ENCODE measurements around the gene HABP4.

- TF ChIP-seq, protein P1, sequence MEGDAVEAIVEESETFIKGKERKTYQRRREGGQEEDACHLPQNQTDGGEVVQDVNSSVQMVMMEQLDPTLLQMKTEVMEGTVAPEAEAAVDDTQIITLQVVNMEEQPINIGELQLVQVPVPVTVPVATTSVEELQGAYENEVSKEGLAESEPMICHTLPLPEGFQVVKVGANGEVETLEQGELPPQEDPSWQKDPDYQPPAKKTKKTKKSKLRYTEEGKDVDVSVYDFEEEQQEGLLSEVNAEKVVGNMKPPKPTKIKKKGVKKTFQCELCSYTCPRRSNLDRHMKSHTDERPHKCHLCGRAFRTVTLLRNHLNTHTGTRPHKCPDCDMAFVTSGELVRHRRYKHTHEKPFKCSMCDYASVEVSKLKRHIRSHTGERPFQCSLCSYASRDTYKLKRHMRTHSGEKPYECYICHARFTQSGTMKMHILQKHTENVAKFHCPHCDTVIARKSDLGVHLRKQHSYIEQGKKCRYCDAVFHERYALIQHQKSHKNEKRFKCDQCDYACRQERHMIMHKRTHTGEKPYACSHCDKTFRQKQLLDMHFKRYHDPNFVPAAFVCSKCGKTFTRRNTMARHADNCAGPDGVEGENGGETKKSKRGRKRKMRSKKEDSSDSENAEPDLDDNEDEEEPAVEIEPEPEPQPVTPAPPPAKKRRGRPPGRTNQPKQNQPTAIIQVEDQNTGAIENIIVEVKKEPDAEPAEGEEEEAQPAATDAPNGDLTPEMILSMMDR (conservative IDR thresholded peaks at IDR 0.05) = no peak
- no peak for TF ChIP-seq ZFX (IDR thresholded peaks at IDR 0.05)
Observed at GRCh38 chr9:96485280-96485679, 35.3 kb downstream of the HABP4 start.

Measured in C4-2B (cell line).